ENCODE measurements around the gene MSRB1. TPM values are rescaled to one million over a fixed set of nuclear protein-coding genes. Genes with fewer than 3 reads are reported as not detected.
A peak's percentile ranks its signal among the peaks of the same experiment; 100 is the strongest.

Gene MSRB1
- 10 to 100 TPM; 62.5 to 86.2 (median 67.2) TPM for polyA plus RNA-seq (ENCODE audit: insufficient read length in 4 of 4)

- DNase-seq (ENCODE audit: low read depth in 4 of 4, low spot score in 3 of 4), result peak; percentile 96 to 99 (median 99)
These were observed at the start of gene MSRB1 for GRCh38 chr16:1942810-1943726. Gene MSRB1, minus strand, starts transcription at chr16:1943199. Its CDS starts 43 bp downstream, at chr16:1943156.

GRCh38 chr16:1991948-1992703, 49.1 kb upstream of the MSRB1 start:
- peak; percentile 75 to 81 (median 79) for DNase-seq (ENCODE audit: low read depth in 4 of 4, low spot score in 3 of 4)

GRCh38 chr16:1991588-1991947, 48.6 kb upstream of the MSRB1 start:
- no peak for DNase-seq (ENCODE audit: low read depth in 4 of 4, low spot score in 3 of 4)

GRCh38 chr16:1991135-1991551, 48.1 kb upstream of the MSRB1 start:
- no peak for DNase-seq (ENCODE audit: low read depth in 4 of 4, low spot score in 3 of 4)

GRCh38 chr16:1990351-1991134, 47.5 kb upstream of the MSRB1 start:
- DNase-seq (ENCODE audit: low read depth in 4 of 4, low spot score in 3 of 4), result no peak

- DNase-seq (ENCODE audit: low read depth in 4 of 4, low spot score in 3 of 4), result no peak
These were observed 47.0 kb upstream of the MSRB1 start for GRCh38 chr16:1990101-1990350.

- DNase-seq (ENCODE audit: low read depth in 4 of 4, low spot score in 3 of 4), result no peak
These were observed 46.5 kb upstream of the MSRB1 start, which contains the start of gene SYNGR3 for GRCh38 chr16:1989209-1990100. Gene SYNGR3, plus strand, starts transcription at chr16:1989970. Its CDS starts 133 bp downstream, at chr16:1990103.

GRCh38 chr16:1987198-1987597, 44.2 kb upstream of the MSRB1 start:
- DNase-seq (ENCODE audit: low read depth in 4 of 4, low spot score in 3 of 4), result no peak

- no peak for DNase-seq (ENCODE audit: low read depth in 4 of 4, low spot score in 3 of 4)
These were observed 42.6 kb upstream of the MSRB1 start for GRCh38 chr16:1985466-1986150.

- no peak for DNase-seq (ENCODE audit: low read depth in 4 of 4, low spot score in 3 of 4)
These were observed 41.6 kb upstream of the MSRB1 start for GRCh38 chr16:1984347-1985225.

- peak; percentile 78 to 87 (median 83) for DNase-seq (ENCODE audit: low read depth in 4 of 4, low spot score in 3 of 4)
These were observed 40.7 kb upstream of the MSRB1 start, which contains the start of gene GFER for GRCh38 chr16:1983544-1984346. Gene GFER, plus strand, starts transcription at chr16:1984193. Its CDS starts 26 bp downstream, at chr16:1984219.

GRCh38 chr16:1982991-1983543, 40.1 kb upstream of the MSRB1 start:
- DNase-seq (ENCODE audit: low read depth in 4 of 4, low spot score in 3 of 4), result no peak

GRCh38 chr16:1982013-1982433, 39.0 kb upstream of the MSRB1 start:
- DNase-seq (ENCODE audit: low read depth in 4 of 4, low spot score in 3 of 4), result no peak

GRCh38 chr16:1981398-1981836, 38.4 kb upstream of the MSRB1 start, which contains the start of gene NOXO1:
Gene NOXO1, minus strand, starts transcription at chr16:1981469. Its CDS starts 290 bp downstream, at chr16:1981179.
- DNase-seq (ENCODE audit: low read depth in 4 of 4, low spot score in 3 of 4), result no peak

GRCh38 chr16:1980770-1981087, 37.7 kb upstream of the MSRB1 start:
- no peak for DNase-seq (ENCODE audit: low read depth in 4 of 4, low spot score in 3 of 4)

GRCh38 chr16:1980030-1980769, 37.2 kb upstream of the MSRB1 start:
- no peak for DNase-seq (ENCODE audit: low read depth in 4 of 4, low spot score in 3 of 4)

Data from right renal pelvis (tissue), 4 donors.